WERI-Rb-1 (cell line): ENCODE data around the gene CLCN4.

Source experiments
- DNase-seq: peaks from one replicate; pipeline ENCODE4 v3.0.0-alpha.2; 2020
- H3K27ac ChIP-seq: fragments of 250-450 bp; sonication (Bioruptor Pico); 2 replicates; pipeline ENCODE4 v1.5.1; 2020; ENCODE audit warnings: mild to moderate bottlenecking, moderate library complexity
- H3K27me3 ChIP-seq: fragments of 250-450 bp; sonication (Bioruptor Pico); 2 replicates; pipeline ENCODE4 v1.5.1; 2021; ENCODE audit warnings: mild to moderate bottlenecking, low read depth, moderate library complexity; ENCODE audit not compliant: insufficient read depth, severe bottlenecking
- H3K36me3 ChIP-seq: fragments of 250-450 bp; sonication (Bioruptor Pico); 2 replicates; pipeline ENCODE4 v1.5.1; 2020; ENCODE audit warnings: mild to moderate bottlenecking, moderate library complexity
- H3K4me3 ChIP-seq: 2 replicates; pipeline ENCODE4 v1.5.1; 2011; ENCODE audit warnings: low read depth, mild to moderate bottlenecking, control low read depth, low read length
- H3K9me3 ChIP-seq: fragments of 250-450 bp; sonication (Bioruptor Pico); 2 replicates; pipeline ENCODE4 v1.5.1; 2021; ENCODE audit warnings: mild to moderate bottlenecking, moderate library complexity; ENCODE audit not compliant: severe bottlenecking
- TF ChIP-seq, protein P1 (sequence below): IDR thresholded peaks from 2 replicates; pipeline ENCODE4 v1.5.1; 2011; ENCODE audit warnings: low read depth, mild to moderate bottlenecking, control low read depth, inconsistent platforms, low read length

CLCN4 gene

DNA sequence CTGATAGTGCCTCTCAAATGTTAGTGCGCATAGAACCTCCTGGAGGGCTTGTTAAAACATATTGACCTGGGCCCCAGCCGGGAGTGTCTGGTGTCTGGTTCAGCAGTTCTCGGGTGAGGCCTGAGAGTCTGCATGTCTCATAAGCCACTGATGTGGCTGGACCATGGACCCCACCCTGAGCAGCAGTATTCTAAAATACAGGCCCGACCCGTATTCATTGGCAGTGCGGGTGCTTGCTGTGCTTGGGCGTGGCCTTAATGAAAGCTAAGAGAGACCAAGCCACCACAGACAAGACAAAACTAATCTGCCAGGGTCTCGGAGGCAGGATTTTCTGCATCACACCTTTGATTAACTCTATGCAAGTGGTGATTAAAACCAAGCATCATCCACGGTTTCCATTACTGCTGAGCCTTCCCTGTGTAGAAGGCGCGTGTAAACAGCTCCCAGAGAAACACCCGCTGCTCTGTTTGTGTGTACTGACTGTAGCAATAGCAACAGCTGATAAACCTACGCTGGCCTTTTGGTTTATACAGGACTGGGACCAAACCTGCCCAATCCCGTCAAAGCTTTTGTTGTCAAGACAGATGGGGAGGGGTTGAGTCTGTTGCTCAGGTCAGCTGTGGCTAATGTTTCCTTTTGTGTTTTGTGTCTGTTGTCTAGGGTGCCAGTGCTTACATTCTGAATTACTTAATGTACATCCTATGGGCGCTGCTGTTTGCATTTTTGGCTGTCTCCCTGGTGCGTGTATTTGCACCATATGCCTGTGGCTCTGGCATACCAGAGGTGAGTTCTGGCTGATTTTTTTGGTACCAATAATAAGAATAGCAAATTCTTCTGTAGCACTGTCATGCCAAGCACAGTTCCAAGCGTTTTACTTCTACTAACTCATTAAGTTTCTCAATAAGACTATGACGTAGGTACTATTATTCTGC, 40.8 kb downstream of the CLCN4 start:
- TF ChIP-seq, protein P1, sequence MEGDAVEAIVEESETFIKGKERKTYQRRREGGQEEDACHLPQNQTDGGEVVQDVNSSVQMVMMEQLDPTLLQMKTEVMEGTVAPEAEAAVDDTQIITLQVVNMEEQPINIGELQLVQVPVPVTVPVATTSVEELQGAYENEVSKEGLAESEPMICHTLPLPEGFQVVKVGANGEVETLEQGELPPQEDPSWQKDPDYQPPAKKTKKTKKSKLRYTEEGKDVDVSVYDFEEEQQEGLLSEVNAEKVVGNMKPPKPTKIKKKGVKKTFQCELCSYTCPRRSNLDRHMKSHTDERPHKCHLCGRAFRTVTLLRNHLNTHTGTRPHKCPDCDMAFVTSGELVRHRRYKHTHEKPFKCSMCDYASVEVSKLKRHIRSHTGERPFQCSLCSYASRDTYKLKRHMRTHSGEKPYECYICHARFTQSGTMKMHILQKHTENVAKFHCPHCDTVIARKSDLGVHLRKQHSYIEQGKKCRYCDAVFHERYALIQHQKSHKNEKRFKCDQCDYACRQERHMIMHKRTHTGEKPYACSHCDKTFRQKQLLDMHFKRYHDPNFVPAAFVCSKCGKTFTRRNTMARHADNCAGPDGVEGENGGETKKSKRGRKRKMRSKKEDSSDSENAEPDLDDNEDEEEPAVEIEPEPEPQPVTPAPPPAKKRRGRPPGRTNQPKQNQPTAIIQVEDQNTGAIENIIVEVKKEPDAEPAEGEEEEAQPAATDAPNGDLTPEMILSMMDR, result no peak
- H3K4me3 ChIP-seq, result no peak overlapping the region
- no peaks in the 10 kb centered on the region; the same call in 1 of the 2 replicates for H3K36me3 ChIP-seq
- no peak overlapping the region for H3K27ac ChIP-seq
- no peak for DNase-seq
- H3K27me3 ChIP-seq, result no peaks in the 10 kb centered on the region
- no peaks in the 10 kb centered on the region for H3K9me3 ChIP-seq

DNA sequence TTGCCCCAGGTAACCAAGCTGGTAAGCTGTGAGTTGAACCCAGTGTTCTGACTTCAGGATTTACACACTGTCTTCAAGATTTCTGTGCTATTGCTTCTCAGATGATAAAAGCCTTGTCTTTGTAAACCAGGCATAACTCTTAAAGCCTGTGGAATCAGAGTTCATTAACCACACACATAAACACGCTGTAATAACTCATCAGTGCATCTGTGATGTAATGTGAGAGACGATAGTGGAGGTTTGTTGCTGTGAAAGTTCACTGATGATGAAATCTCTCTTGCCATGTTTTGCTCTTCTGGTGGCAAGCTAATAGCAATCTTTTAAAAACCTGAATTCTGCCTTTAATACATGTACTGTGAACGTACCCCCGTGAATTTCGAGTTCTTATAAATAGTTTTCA, 41.5 kb downstream of the CLCN4 start:
- Histone ChIP-seq H3K27ac (no peak overlapping the region), H3K4me3 (no peak overlapping the region), H3K27me3 (no peaks in the 10 kb centered on the region), H3K36me3 (no peaks in the 10 kb centered on the region; the same call in 1 of the 2 replicates), H3K9me3 (no peaks in the 10 kb centered on the region)
- TF ChIP-seq, protein P1, result no peak
- DNase-seq, result no peak

DNA sequence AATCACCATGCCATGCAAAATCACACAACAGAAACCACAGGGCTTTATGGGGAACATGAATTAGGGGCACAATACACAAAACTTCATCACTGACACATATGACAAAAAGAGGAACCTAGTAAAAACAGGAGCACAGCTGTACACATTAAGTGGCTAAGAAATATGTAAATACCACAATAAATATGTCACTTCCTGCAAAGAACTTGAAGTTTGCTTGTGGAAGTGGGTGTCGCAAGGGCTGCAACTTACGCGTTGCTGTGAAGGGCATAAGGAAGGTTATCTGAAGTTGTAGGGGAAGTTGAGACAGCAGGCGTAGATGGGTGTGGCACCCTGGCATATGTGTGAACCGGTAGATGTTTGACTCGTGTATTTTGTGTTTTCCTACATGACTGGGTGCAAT, 42.4 kb downstream of the CLCN4 start:
- TF ChIP-seq, protein P1, result no peak
- Histone ChIP-seq H3K36me3 (no peaks in the 10 kb centered on the region; the same call in 1 of the 2 replicates), H3K4me3 (no peak overlapping the region), H3K9me3 (no peaks in the 10 kb centered on the region), H3K27ac (no peak overlapping the region), H3K27me3 (no peaks in the 10 kb centered on the region)
- no peak for DNase-seq

DNA sequence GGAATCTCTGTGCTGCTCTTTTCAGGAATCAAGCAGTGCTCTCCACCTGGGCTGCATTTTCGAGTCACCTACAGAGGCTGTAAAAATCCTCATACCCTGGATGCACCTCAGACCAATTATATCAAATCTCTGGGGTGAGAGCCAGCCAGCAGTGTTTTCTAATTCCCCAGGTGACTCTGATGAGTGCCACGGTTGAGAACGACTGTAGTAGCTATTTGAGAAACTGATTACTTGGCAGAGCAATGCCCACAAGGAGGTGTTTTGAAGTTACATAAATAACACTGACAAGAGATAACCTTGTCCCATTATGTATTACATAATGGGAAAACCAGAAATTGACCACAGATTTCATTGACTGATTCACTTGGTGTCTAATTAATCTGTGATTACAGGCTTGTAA, 46.8 kb downstream of the CLCN4 start:
- H3K36me3 ChIP-seq, result no peaks in the 10 kb centered on the region
- TF ChIP-seq, protein P1, result no peak
- no peak overlapping the region for H3K27ac ChIP-seq
- H3K9me3 ChIP-seq, result no peaks in the 10 kb centered on the region
- H3K27me3 ChIP-seq, result peaks cover 8% of the 10 kb centered on the region
- no peak overlapping the region for H3K4me3 ChIP-seq
- no peak for DNase-seq

DNA sequence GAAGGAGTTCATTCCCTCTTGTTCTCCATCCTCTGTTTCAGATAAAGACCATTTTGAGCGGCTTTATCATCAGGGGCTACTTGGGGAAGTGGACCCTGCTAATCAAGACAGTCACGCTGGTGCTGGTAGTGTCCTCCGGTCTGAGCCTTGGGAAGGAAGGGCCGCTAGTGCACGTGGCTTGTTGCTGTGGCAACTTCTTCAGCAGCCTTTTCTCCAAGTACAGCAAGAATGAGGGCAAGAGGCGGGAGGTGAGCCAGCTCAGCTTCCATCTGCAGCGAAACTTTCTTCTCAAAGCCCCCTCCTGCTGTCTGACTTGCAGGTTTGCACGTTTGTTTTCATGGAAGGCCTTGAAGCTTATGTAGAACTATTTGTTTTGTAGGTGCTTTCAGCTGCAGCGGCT, 49.5 kb downstream of the CLCN4 start:
- Histone ChIP-seq H3K27ac (no peak overlapping the region), H3K36me3 (no peaks in the 10 kb centered on the region), H3K27me3 (peaks cover 8% of the 10 kb centered on the region), H3K9me3 (no peaks in the 10 kb centered on the region), H3K4me3 (no peak overlapping the region)
- TF ChIP-seq, protein P1, result no peak
- no peak for DNase-seq
